Amniotic epithelial cell (primary cell): ENCODE data around the gene ANO3.

Source experiments
- DNase-seq: peaks from one replicate; pipeline ENCODE4 v3.0.0-alpha.2; 2010; ENCODE audit warnings: low read depth

The ANO3 gene

GRCh38 chr11:26493616-26494015 is 161.7 kb downstream of the ANO3 start:
- no peak for DNase-seq

GRCh38 chr11:26507229-26507628 is 175.3 kb downstream of the ANO3 start:
- no peak for DNase-seq

DNA sequence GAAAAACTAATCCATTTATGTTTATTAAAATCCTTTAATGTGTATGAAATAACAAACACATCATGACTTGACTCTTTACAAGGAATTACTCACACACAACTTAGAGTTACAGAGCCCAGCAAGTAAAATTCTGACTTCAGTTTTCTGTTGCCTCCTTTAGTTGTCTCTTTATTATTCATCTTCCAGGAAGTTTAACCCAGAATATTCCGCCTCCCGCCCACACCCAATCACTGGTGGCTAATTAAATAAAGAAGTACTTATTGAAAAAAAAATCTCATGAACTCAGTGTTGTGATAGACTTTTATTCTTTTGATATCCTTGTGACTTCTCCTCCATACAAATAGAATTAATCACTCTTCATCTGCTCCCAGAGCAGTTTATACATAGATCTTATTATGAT is 178.2 kb downstream of the ANO3 start:
- DNase-seq = no peak

GRCh38 chr11:26510756-26511155 is 178.8 kb downstream of the ANO3 start:
- DNase-seq = no peak

DNA sequence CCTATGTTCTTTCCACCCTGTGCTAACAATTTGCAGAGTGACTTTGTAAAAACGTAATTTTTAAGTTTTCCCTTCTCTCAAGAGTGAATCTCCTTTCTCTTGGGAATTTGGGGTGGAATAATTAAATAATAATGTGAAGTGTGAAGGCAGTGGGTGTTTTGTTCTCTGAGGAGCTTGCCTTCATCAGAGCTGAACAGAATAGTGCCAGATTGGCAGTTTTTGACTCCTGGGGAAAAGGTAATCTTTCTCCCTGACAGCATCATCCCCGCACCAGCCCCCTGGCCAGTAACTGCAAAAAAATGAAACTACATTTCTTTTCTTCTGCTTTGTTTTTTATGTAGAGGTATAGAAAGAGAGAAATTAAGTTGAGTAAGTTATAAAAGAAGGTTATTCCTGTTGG is 180.3 kb downstream of the ANO3 start:
- DNase-seq = no peak

DNA sequence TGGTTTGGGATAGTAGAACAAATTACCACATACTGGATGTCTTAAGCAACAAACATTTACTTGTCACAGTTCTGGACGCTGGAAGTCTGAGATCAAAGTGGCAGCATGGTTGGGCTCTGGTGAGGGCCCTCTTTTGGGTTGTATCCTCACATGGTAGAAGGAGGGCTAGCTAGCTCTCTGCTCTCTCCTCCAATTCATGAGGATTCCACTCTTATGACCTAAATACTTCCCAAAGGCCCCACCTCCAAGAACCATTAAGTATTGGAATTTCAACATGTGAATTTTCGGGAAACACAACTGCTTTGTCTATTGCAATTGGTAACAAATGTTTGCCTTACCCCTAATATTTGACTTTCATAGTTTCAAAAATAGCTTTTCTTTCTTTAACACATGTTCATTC is 187.5 kb downstream of the ANO3 start:
- no peak for DNase-seq

DNA sequence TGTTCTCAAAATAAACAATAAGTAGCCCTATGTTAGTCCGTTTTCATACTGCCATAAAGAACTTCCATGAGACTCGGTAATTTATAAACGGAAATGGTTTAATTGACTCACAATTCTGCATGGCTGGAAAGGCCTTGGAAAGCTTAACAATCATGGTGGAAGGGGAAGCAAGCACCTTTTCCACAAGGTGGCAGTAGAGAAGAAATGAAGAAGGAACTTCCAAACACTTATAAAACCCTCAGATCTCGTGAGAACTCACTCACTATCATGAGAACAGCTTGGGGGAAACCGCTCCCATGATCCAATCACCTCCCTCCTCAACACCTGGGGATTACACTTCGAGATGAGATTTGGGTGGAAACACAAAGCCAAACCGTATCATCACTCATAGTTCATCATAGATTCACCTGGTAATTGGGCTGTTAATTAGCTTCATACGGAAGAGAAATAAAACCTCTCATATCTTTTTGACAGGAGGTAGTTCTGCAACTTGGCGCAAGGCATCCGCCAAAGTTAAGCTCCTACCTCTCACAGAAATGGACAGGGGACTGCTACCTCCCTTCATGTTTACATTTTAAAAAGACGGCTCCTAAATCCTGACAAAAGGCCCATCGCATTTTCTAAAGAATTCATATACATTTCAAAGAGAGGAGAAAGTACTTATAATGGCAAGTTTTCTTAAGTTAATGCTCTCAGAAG is 191.1 kb downstream of the ANO3 start:
- peak; percentile 61 for DNase-seq

GRCh38 chr11:26527685-26528084 is 195.8 kb downstream of the ANO3 start:
- no peak for DNase-seq

DNA sequence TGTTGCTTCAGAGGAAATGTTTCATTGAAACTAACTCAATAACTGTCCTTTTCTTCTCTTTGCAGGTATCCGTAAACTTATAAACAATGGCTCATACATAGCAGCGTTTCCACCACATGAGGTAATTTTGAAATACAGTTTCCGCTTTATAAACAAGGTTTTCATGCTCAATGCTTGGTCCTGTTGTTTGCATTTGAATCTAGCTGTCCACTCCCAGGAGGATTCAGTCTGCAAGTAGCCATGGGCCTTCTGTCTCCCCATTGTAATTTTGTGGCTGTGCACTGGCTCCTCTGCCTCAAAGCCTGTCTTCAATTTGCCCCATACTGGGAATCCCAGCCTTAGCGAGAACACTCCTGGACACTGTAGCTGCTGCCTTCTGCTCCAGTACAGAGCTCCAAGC is 205.4 kb downstream of the ANO3 start:
- no peak for DNase-seq

GRCh38 chr11:26539517-26539916 is 207.6 kb downstream of the ANO3 start:
- no peak for DNase-seq

DNA sequence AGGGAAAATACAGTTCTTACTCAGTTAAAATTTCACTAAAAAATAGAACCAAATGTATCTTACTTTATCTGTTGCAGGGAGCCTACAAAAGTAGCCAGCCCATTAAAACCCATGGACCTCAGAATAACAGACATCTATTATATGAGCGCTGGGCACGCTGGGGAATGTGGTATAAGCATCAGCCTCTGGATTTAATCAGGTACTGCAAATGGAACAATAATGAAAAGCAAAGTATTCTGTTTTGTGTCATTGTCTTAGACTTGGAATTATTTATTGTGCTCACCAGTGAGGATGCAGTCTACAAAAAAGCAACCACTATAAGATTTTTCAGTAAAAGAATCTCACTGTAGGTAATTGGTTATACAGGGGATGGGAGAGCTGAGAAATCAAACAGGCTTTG is 209.9 kb downstream of the ANO3 start:
- no peak for DNase-seq

DNA sequence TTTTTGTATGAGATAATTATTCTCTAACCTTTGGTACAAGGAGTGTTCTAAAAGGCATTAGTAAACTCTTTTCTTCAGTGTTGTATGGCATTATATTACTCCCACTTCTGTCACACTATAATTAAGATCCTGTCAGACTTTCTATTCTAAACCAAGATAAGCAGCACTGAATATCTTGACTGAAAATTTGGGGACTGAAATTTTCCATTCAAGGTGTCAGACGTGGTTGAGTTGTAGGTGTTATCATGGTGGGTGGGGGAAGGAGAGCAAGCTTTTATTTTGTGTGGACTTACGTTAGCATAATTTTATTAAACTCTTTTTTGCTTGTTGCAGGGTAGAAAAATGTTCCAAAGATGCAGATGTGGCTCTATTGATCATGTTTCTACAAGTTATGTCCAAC is 217.2 kb downstream of the ANO3 start:
- DNase-seq = no peak

- no peak for DNase-seq
Measured at GRCh38 chr11:26550022-26550421, 218.1 kb downstream of the ANO3 start.

- peak; percentile 5 for DNase-seq
Measured at GRCh38 chr11:26551186-26551801, 219.4 kb downstream of the ANO3 start.

GRCh38 chr11:26553182-26553581 is 221.3 kb downstream of the ANO3 start:
- DNase-seq = no peak

DNA sequence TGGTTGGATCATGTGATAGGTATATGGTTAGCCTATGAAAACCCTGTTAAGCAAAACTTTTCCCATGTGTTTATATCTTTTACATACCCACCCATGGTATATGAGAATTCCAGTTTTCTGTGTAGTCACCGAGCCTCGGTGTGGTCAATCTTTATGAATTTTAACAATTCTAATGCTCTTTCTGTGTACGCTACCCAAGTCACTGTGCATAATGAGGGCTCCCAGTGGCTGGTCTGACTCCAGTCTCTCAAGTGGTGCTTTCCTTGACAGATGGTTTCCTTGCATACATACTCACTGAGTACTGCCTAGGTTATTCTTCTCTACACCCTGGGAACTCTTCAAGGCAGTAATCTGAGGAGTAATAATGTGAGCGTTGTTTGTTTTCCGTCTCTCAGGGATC is 222.5 kb downstream of the ANO3 start:
- DNase-seq = no peak

DNA sequence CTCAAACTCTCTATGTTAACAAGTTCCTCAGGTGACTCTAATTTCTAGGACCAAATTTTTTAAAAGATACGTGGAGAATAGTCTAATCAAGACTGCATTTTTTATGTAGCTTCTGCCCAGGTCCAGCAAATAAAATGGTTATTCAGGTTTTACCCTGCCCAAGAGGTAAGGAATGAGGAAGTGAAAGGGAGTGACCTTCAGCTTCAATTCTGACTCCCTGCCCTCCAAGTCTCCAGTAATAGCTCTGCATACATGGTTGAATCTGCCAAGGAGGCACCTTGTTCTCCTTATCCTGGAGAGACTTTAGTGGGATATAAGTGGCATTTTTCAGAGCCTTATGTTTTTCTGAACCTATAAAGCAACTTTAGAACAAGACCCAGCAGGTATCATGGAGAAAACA is 224.7 kb downstream of the ANO3 start:
- DNase-seq = no peak

GRCh38 chr11:26557666-26558065 is 225.7 kb downstream of the ANO3 start:
- DNase-seq = peak; percentile 2

DNA sequence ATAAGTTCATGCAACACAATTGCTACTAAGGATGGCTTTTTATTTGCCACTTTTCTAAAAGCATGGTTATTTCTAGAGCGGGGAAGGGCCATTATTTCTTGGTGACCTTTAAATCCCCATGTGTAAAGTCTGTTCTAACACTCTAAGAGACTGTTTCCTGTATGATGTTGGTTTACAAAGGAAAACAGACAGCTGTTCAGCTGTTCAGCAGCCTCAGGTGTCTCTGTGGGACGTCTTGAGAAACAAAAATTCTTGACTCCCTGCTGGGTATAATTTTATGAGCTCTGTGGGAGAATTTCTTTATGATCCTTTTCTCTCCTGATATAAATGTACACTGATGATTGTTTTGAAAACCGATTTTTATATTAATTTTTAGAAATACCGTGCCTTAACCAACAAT is 226.3 kb downstream of the ANO3 start:
- DNase-seq = no peak

GRCh38 chr11:26569646-26570045 is 237.7 kb downstream of the ANO3 start:
- no peak for DNase-seq

DNA sequence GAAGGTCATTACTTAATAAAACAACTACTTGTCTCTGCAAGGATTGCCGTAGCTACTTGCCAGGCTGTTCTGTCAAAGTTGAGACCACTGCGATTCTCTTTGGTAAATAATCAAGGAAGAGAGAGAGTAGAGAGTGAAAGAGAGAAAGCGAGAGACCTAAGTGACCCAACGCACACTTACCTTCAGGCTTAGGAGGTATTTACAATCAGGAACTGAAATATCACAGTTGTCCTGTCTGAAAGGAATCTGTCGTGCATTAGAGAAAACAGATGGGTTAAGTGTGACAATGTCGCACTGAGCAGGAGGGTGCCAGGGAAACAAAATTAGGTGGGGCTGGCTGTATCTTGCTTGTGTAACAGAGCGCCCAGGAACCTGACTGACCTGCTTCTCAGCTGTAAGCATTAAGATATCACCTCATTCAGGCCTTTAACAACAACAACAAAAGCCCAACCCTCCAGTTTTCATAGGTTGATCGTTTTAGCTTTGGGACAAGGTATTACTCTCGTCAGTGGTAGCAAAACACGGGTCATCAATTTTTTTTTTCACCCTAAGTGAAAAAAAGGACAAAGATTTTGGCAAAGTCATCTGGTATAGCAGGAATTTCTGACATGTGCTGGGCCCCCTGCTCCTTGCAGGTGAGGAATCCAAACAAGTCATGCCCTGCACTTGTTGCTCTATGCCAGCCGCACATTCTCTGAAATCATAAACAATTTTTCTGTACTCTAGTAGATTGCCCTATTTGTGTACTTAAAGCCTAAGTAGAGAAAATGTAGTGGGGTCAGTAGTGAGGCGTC is 240.1 kb downstream of the ANO3 start, which contains the start of gene MUC15:
MUC15 (minus strand) TSS at position 403 of the 794 bp plus-strand sequence. CDS start 5,169 bp downstream, outside the sequence.
- DNase-seq = no peak

GRCh38 chr11:26572770-26573402 is 241.0 kb downstream of the ANO3 start:
- DNase-seq = no peak

DNA sequence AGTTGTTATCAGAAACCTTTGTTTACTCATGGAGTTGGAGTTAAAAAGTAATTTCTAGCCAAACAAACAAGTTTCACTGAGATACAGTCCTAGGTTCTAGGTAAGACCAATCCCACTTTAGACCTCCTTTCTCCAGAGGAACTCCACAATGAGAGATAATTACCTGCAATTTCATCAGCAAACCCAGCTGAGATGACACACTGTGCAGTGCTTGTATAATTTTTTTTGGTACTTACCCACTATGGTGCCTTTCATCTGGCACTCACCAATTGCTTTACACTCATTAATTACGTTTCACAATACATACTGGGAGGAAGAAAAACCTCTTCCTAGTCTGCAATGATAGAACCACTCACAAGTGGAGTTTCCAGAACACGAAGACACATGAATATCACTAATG is 242.0 kb downstream of the ANO3 start:
- DNase-seq = no peak
